SH-SY5Y (cell line): ENCODE data around the gene ARHGAP26.

Experiments
- GATA2 ChIP-seq: IDR thresholded peaks from 2 replicates; pipeline ENCODE4 v1.6.1; 2011; ENCODE audit warnings: mild to moderate bottlenecking, low read depth, low read length
- GATA3 ChIP-seq: IDR thresholded peaks from 2 replicates; pipeline ENCODE4 v1.6.1; 2011; ENCODE audit warnings: low read depth, mild to moderate bottlenecking, low read length, moderate library complexity

GRCh38 chr5:143183989-143184388, 413.8 kb downstream of the ARHGAP26 start:
- TF ChIP-seq GATA2 = no peak
- no peak for TF ChIP-seq GATA3
